GM18870 (cell line): ENCODE measurements around the gene TXN.
"Not testable (repeated sequence)": the region's sequence is repeated elsewhere in the genome, so short reads cannot be mapped to it uniquely, and the experiment has no call there.

Experiments
- ATAC-seq: cut with Tn5 transposase; IDR thresholded peaks from one replicate; pipeline ENCODE4 v1.9.1; 2021; ENCODE audit warnings: moderate library complexity; ENCODE audit not compliant: unreplicated experiment

TXN gene

GRCh38 chr9:110257956-110258355 is 1.6 kb upstream of the TXN start:
- no peak for ATAC-seq

- ATAC-seq, result no peak
These were observed 962 bp upstream of the TXN start for GRCh38 chr9:110257097-110257841.

GRCh38 chr9:110255463-110256379 is 586 bp downstream of the TXN start:
- no peak for ATAC-seq

- ATAC-seq, result no peak
These were observed 1.3 kb downstream of the TXN start for GRCh38 chr9:110255034-110255462.

- ATAC-seq, result no peak
These were observed 1.8 kb downstream of the TXN start for GRCh38 chr9:110254500-110254899.

- ATAC-seq, result no peak
These were observed 3.7 kb downstream of the TXN start for GRCh38 chr9:110252509-110253139.

GRCh38 chr9:110251770-110252169 is 4.5 kb downstream of the TXN start:
- not testable (repeated sequence) for ATAC-seq

- no peak for ATAC-seq
These were observed 5.1 kb downstream of the TXN start for GRCh38 chr9:110251212-110251611.

GRCh38 chr9:110249603-110250002 is 6.7 kb downstream of the TXN start:
- no peak for ATAC-seq

- no peak for ATAC-seq
These were observed 7.9 kb downstream of the TXN start for GRCh38 chr9:110248361-110248760.

- ATAC-seq, result no peak
These were observed 10.1 kb downstream of the TXN start for GRCh38 chr9:110246214-110246613.

- no peak for ATAC-seq
These were observed 11.7 kb downstream of the TXN start for GRCh38 chr9:110244616-110245015.

GRCh38 chr9:110241858-110242321 is 14.4 kb downstream of the TXN start:
- ATAC-seq, result no peak

GRCh38 chr9:110241260-110241857 is 14.9 kb downstream of the TXN start:
- no peak for ATAC-seq

- ATAC-seq, result no peak
These were observed 16.1 kb downstream of the TXN start for GRCh38 chr9:110240198-110240597.

GRCh38 chr9:110228321-110228720 is 28.0 kb downstream of the TXN start:
- ATAC-seq, result no peak

GRCh38 chr9:110224583-110224982 is 31.7 kb downstream of the TXN start:
- no peak for ATAC-seq

GRCh38 chr9:110220809-110221208 is 35.5 kb downstream of the TXN start:
- ATAC-seq, result no peak

- ATAC-seq, result no peak
These were observed 38.6 kb downstream of the TXN start for GRCh38 chr9:110217656-110218099.

- no peak for ATAC-seq
These were observed 41.5 kb downstream of the TXN start for GRCh38 chr9:110214586-110215355.
